ENCODE data around the gene CACNG8. TPM values are rescaled to one million over a fixed set of nuclear protein-coding genes. Genes with fewer than 3 reads are reported as not detected.

Gene CACNG8
- total RNA-seq, 1 experiment from 2014 or later = 0.45 TPM

DNA sequence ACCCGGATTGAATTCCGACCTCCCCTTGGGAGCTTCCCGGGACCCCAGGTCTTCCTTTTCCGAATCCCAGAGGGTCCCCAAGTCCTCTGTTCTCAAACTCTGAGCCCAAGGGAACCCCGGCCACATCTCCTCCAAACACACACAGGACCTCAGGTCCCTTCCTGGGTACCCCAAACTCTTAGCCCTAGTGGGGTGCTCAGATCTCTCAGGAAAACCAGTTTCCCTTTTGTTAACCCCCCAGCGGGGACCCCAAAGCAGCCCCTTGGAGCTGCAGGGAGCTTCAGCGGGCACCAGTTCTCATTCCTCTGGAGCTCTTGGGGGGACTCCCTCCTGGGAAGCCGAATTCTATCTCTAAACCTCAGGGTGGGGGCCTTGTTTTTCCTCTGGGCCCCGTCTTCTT lies 29.5 kb downstream of the CACNG8 start:
- no peak for DNase-seq (ENCODE audit: low read depth)

DNA sequence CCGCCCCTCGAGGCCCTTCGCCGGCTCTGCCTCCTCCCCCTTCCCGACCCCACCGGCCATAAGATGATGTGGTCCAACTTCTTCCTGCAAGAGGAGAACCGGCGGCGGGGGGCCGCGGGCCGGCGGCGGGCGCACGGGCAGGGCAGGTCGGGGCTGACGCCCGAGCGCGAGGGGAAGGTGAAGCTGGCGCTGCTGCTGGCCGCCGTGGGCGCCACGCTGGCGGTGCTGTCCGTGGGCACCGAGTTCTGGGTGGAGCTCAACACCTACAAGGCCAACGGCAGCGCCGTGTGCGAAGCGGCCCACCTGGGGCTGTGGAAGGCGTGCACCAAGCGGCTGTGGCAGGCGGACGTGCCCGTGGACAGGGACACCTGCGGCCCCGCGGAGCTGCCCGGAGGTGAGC lies 30.1 kb downstream of the CACNG8 start:
- DNase-seq (ENCODE audit: low read depth) = no peak

DNA sequence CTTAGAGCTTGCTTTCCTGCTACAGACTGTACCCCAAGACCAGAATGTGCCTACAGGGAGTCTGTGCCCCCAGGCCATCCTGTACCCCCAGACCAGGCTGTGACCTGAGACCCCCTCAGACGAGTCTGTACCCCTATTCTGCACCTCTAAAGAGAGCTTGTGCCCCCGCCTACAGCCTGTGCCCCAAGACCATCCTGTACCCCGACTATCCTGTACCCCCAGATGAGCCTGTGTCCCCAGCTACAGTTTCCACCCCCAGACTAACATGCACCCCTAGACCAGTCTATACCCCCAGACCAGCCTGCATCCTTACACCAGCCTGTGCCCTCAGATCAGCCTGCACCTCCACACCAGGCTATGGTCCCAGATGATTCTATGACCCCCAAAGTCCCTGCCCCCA lies 30.7 kb downstream of the CACNG8 start:
- DNase-seq (ENCODE audit: low read depth) = no peak

DNA sequence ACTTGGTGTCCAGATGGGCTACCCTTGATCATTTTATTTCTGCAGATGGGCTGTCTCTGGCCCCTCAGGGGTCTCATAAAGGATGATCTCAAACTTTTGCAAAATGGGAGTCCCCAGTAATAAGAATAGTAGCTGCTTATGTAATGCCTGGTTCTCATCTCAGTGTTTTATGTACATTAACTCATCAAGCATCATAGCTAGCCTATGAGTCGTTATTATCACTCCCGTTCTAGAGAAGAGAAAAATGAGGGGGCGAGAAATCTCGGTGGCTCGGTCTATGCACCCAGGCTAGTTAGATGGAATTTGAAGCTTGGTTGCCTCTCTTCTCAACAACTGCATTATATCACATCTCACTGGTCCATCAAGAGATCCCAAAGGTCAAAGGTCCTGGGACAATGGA lies 32.1 kb downstream of the CACNG8 start:
- no peak for DNase-seq (ENCODE audit: low read depth)

DNA sequence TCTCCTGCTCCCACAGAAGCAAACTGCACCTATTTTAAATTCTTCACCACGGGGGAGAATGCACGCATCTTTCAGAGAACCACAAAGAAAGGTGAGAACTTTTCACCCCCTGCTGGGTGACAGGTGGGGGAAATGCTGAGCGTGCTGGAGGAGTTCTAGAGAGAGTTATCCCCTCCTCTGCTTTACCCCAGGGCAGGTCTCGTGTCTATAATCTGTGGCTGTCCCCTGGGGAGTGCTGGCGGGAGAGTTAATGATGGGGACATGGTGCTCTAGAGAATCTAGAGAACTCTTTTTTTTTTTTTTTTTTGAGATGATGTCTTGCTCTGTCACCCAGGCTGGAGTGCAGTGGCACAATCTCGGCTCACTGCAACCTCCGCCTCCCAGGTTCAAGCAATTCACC lies 35.5 kb downstream of the CACNG8 start:
- DNase-seq (ENCODE audit: low read depth) = no peak

DNA sequence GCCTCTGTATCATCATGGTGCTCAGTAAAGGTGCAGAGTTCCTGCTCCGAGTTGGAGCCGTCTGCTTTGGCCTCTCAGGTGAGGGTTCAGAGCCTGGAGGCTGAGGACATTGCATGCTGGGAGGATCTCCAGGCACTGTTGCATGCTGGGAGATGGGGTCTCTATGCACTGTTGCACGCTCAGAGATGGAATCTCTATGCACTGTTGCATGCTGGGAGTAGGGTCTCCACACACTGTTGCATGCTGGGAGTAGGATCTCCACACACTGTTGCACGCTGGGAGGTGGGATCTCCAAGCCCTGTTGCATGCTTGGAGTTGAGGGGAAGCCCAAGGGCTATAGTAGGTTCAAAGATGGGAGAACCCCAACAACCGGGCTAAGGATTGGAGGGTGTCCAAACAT lies 37.0 kb downstream of the CACNG8 start:
- no peak for DNase-seq (ENCODE audit: low read depth)

DNA sequence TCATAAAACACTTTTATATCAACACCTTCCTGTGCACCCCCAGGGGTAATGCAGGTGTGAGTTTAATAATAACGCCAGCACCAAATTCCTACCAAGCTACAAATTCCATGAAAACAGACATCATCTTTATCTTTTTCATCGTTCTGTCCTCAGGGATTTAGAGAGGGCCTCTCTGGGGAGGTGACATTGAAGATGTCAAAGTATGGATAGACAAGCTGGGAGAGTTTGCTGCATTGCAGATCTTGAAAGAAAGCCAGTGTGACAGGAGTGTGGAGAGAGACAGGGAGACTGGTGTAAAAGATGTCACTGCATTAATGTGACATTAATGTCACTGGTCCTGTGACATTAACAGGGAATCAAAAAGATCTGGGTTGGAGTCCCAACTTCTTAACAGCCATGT lies 38.8 kb downstream of the CACNG8 start:
- no peak for DNase-seq (ENCODE audit: low read depth)

DNA sequence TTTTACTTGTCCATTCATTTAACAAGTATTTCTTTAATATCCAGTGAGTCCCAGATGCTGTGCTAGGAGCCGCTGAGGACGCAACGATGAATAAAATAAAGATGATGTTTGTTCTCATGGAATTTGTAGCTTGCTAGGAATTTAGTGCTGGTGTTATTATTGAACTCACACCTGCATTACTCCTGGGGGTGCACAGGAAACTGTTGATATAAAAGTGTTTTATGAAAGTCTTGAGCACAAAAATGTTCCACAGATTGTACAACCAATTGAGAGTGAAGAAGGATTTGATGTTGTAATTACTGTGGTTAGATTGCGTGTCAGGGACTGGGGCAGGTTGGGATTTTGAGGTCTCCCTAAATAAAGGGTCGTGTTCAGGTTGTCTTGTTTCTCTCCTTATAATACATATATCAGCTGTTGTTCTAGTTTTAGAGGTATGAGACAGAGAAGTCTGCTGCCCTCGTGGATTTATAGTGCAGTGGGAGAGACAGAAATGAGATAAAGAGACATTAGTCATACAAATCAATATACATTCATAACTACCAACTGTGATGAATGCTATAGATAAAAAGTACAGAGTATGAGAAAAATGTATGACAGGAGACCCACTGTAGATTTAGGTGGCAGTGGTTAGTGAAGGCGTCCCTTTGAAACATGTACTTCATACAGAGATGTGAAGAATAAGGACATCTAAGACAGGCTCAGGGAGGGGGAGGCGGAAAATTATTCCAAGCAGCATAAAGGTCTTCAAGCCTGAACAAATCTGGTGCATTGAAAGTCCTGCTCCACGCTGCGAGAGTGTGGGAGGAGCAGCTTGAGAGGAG lies 40.0 kb downstream of the CACNG8 start:
- DNase-seq (ENCODE audit: low read depth) = no peak

DNA sequence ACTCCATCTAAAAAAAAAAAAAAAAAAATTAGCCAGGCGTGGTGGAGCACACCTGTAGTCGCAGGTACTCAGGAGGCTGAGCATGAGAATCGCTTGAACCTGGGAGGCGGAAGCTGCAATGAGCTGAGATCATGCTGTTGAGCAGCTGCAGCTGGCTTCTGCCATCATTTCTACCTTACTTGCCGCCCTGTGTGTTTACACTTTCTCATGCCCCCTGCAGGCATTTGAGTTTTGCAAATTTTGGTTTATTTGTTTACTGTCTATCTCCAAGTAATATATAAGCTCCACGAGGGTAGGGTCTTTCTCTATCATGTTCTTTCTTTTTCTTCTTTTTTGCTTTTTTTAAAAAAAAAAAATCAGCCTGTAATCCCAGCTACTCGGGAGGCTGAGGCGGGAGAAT lies 46.7 kb downstream of the CACNG8 start:
- no peak for DNase-seq (ENCODE audit: low read depth)

DNA sequence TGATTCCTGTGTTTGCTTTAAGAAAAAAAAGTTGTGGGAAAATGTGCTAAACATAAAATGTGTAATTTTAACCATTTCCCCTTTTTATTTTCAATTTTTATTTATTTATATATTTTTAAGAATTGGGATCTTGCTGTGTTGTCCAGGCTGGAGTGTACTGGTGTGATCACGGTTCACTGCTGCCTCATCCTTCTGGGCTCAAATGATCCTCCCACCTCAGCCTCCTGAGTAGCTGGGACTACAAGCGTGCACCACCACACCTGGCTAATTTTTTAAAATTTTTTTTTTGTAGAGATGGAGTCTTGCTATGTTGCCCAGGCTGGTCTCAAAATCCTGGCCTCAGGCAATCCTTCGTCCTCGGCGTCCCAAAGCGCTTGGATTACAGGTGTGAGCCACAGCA lies 47.7 kb downstream of the CACNG8 start:
- DNase-seq (ENCODE audit: low read depth) = no peak

DNA sequence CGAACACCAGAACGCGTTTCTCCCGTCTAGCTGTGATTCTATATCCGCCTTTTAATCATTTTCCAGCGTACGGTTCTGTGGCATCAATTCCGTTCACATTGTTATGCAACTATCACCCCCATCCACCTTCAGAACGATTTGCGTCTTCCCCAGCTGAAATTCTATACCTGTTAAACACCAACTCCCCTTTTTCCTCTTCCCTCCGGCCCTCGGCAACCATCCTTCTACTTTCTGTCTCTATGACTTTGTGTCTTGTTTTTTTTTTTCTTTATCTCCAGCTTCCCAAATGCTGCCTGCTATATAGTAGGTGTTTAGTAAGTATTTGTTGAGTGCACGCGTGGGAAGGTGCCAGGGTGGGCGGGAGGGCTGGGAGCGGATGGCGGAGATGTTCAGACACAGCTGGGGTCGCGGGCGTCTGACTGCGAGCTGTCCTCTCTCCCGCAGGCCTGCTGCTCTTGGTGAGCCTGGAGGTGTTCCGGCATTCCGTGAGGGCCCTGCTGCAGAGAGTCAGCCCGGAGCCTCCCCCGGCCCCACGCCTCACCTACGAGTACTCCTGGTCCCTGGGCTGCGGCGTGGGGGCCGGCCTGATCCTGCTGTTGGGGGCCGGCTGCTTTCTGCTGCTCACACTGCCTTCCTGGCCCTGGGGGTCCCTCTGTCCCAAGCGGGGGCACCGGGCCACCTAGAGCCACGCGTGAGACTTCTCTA lies 48.9 kb downstream of the CACNG8 start:
- no peak for DNase-seq (ENCODE audit: low read depth)

DNA sequence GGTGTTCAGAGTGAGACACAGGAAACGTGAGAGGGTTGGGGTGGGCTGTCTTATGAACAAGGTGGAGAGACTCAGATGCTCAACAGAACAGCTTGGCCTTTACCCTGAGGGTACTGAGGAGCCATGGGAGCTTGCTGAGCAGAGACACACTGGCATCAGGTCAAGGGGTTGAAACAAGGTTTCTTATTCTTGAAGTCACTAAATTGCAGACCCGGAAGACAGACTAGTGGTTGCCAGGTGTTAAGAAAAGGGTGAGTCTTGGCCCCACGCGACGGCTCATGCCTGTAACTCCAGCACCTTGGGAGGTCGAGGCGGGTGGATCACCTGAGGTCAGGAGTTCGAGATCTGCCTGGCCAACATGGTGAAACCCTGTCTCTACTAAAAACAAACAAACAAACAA lies 51.1 kb downstream of the CACNG8 start:
- no peak for DNase-seq (ENCODE audit: low read depth)

DNA sequence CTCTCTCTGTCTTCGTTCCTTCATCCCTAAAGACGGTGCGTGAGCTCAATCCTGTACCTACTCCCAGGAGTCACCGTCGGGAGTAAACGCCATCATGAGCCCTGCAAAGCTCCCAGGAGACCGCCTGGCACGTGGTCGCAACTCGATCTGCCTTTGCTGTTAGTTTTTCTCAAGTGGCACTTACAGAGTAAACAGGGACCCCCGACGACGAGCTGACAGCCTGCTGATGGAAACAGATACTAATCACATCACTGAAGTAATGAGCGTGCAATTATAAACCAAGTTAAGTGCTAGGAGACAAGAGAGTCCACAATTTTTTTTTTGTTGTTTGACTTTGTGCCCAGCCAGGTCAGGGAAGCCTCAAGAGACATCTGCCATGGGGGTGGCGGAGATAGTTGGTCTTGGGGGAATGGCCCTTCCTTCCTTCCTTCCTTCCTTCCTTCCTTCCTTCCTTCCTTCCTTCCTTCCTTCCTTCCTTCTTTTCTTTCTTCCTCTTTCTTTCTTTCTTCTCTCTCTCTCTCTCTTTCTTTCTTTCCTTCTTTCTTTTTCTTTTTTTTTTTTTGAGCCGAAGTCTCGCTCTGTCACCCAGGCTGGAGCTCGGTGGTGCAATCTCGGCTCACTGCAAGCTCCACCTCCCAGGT lies 52.3 kb downstream of the CACNG8 start:
- DNase-seq (ENCODE audit: low read depth) = no peak

DNA sequence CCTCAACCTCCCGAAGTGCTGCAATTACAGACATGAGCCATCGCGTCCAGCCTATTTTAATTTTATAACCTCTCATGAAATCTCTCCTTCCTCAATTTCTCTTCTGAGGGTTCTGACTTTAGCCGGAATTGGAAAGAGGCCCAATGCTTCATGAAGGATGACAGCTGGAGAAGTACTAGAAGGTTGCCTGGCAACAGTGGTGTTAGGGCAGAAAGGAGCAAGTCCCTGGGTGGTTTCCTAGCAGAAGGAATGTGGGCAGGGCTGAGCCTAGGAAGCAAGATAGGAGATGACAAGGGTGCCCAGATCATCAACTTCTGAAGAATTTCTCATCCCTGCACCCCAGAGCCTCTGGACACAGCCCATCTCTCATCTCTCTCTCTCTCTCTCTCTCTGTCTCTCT lies 54.5 kb downstream of the CACNG8 start:
- DNase-seq (ENCODE audit: low read depth) = peak; percentile 54

DNA sequence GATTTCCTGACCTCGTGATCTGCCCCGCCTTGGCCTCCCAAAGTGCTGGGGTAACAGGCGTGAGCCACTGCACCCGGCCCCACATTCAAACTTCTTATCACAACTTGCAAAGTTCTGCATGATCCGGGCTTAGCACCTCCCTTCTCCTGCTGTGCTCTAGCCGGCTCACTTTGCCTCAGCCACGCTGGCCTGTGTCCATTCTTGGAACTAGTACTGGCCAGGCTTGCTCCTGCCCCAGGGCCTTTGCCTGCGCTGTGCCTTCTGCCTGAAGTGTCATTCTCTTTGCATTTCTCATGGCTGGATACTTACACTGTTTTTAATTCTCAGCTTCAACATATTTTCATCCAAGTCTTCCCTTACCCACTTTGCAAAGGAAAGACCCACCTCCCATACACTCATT lies 58.6 kb downstream of the CACNG8 start:
- DNase-seq (ENCODE audit: low read depth) = no peak

DNA sequence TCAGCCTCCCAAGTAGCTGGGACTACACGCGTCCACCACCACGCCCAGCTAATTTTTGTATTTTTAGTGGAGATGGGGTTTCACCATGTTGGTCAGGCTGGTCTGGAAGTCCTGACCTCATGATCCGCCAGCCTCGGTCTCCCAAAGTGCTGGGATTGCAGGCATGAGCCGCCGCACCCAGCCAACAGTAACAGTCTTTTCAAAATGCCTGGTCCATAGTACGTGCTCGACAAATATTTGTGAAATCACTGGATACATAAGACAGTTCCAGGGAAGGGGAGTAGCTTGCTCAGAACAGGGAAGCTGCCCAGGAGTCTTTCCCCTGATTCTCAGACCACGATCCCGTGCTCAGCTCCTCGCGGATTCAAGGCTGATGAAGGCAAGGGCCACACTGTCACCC lies 59.2 kb downstream of the CACNG8 start:
- DNase-seq (ENCODE audit: low read depth) = no peak

DNA sequence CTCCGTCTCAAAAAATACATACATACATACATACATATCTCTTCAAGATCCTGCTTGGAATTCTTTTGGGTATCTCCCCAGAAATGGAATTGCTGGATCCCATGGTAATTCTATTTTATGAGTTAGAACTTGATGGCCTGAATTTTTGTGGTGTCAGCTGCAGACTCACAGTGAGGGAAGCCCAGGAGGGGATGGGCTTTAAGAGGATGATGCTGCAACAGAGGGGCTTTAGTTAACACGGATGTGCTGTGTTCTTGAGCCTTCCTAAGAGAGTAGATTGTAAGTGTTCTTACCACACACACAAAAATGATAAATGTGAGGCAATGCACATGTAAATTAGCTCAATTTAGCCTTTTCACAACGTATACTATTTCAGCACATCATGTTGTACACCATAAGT lies 60.5 kb downstream of the CACNG8 start:
- no peak for DNase-seq (ENCODE audit: low read depth)

DNA sequence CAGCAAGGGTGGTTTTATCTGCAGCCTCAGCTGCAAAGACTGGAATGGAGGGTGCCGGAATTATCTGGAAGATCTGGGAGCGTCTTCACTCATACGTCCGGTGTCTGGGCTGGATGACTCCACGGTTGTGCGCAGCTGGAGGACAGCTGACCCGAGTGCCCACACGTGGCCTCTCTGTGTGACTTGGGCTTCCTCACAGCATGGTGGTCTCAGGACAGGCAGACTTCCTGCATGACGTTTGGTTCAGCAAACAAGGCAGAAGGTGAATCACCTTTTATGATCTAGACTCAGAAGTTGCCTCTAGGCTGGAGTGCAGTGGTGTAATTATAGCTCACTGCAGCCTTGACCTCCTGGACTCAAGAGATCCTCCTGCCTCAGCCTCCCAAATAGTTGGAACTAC lies 61.9 kb downstream of the CACNG8 start:
- peak; percentile 68 for DNase-seq (ENCODE audit: low read depth)

DNA sequence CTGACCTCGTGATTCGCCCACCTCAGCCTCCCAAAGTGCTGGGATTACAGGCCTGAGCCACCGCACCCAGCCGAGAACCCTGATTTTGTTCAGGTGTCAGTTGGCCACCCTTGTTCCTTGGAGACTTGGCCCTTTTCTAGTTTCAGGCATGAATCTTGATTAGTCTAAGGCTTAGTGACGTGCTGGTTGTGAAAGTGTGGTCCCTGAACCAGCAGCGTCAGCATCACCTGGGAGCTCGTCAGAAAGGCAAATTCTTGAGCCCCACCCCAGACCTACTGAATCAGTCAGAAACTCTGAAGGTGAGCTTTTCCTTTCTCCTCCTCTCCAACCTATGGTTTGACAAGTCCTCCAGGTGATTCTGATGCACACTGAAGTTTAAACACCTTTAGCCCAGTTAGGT lies 63.9 kb downstream of the CACNG8 start:
- no peak for DNase-seq (ENCODE audit: low read depth)

DNA sequence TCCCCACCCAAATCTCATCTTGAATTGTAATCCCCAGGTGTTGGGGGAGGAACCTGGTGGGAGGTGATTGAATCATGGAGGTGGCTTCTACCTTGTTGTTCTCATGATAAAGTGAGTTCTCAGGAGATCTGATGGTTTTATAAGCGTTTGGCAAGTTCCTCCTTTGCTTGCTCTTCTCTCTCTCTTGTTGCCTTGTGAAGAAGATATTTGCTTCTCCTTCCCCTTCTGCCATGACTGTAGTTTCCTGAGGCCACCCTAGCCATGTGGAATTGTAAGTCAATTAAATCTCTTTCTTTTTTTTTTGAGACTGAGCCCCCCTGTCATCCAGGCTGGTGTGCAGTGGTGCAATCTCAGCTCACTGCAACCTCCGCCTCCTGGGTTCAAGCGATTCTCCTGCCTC lies 66.6 kb downstream of the CACNG8 start:
- no peak for DNase-seq (ENCODE audit: low read depth)

DNA sequence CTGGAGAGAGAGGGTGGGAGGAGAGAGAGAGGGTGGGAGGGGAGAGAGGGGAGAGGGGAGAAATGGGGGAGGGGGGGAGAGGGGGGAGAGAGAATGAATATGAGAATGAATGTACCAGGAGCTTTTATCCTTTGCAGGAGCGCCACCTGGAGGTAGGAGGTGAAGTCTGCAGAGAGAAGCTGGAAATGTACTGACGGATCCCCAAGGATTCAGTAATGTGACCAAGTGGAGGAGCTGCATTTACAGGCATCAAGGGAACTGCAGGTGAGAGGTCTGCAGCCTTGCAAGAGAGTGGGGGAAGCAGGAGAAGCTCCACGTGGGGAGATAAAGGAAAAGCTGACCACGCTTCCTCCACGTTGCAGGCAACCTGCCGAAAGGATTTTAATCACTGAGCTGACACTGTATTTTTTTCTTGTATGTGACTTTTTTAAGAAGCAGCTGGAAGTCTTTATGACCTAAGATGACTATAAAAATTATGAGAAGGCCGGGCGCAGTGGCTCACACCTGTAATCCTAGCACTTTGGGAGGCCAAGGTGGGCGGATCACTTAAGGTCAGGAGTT lies 67.3 kb downstream of the CACNG8 start:
- peak; percentile 74 for DNase-seq (ENCODE audit: low read depth)

DNA sequence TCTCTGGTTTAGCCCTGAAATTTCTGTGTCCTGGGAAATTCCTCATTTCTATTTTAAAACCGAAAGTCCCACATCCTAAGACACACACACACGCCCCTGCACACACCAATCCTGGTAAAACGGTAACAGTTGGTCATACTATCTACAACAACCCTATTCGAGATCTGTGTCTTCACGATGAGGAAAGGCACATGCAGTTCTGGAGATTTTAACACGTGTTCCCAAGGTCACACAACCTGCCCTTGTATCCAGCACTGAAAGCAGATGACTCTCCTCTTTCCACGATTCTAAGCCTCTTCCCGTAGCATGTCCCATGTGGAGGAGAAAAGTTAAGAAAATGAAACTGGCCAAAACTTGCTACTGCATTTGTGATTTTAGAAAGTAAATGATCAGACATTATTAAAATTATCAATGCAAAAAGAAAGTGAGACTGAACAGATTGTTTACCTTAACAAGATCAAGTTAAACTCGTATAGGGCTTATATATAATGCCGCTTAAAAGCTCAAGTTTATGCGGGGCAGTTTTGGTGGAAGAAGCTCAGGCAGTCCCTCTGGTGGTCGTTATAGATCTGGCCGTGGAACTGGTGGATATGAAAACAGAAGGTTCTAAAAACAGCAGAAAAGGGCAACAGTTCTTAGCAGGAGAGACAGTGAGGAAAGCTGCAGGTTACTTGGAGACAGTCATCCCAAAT lies 68.3 kb downstream of the CACNG8 start:
- peak; percentile 69 for DNase-seq (ENCODE audit: low read depth)
